Measurements from ENCODE around the gene TBC1D10A.

Gene TBC1D10A

DNA sequence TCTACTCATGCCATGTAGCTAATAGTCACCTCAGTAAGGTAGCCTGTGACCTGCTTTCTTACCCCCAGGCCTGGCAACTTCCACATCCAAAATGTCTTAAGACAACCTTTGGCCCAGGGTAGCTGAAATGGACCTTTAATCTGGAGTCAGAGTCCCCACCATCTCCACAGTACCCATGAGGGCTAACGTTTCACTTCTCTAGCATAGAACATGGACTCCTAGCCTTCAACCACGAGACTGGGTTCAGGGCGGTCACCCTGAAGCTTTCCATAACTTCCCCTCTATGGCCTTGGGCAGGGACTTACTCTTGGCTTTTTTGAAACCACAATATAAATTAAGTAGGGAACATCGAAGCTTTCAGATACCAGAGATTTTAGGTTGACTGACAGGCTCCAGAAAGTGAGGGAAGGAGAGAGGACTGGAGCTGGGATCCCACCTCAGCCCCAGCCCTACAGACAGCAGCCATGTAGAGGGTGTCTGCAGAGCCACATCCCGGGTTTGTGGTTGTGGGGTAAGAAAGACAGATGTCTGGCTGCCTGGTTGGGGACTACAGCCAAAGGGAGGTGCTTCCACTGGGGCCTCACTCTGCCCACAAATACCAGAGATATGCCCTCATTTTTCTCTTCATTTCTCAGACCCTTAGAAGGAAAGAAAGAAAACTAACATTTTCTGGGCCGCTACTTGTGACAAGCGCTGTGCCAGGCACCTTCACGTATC lies 2.6 kb downstream of the TBC1D10A start:
- Histone ChIP-seq H3K36me3 (ENCODE audit: control insufficient read depth in 5 of 5, insufficient read depth in 5 of 5, low read length in 5 of 5) (peaks cover 0 to 17% (median 4%) of the 10 kb centered on the region in 5 donors), H3K4me1 (ENCODE audit: control insufficient read depth in 5 of 5, insufficient read depth in 5 of 5, low read length in 5 of 5) (peaks cover 29 to 71% (median 68%) of the 10 kb centered on the region in 5 donors), H3K9ac (ENCODE audit: low read length in 5 of 5) (peak overlapping the region; percentile 72 to 96 (median 90)), H3K27ac (ENCODE audit: low read depth, low read length) (peak overlapping the region; percentile 99), H3K27me3 (ENCODE audit: control insufficient read depth in 5 of 5, insufficient read depth in 4 of 5, low read length in 5 of 5) (no peaks in the 10 kb centered on the region), H3K4me3 (ENCODE audit: low read depth in 1 of 5, low read length in 5 of 5) (peak overlapping the region; percentile 81 to 87 (median 81)), H3K9me3 (ENCODE audit: control insufficient read depth in 5 of 5, low read length in 5 of 5) (no peaks in the 10 kb centered on the region)

DNA sequence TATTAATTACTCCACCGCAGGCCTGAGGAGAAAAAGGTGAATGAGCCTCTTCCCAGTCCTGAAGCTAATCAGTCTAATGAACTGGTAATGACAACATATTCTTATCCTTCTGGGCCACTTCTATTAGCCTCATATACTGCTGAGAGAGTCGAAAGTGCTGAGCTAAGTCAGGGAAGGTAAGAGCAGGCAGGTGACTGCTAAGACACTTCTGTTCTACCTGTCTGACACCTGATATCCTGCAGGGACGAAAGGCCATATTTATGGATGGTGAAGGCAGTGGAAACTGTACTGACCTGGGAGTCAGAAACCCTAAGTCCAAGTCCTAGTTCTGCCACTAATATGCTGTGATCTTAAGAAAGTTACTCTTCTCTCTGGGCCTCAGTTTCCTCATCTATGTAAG lies 3.5 kb downstream of the TBC1D10A start:
- Histone ChIP-seq H3K36me3 (ENCODE audit: control insufficient read depth in 5 of 5, insufficient read depth in 5 of 5, low read length in 5 of 5) (peaks cover 0 to 21% (median 6%) of the 10 kb centered on the region in 5 donors), H3K9me3 (ENCODE audit: control insufficient read depth in 5 of 5, low read length in 5 of 5) (no peaks in the 10 kb centered on the region), H3K4me1 (ENCODE audit: control insufficient read depth in 5 of 5, insufficient read depth in 5 of 5, low read length in 5 of 5) (peaks cover 29 to 80% (median 77%) of the 10 kb centered on the region in 5 donors), H3K9ac (ENCODE audit: low read length in 5 of 5) (no peak overlapping the region), H3K27ac (ENCODE audit: low read depth, low read length) (peak overlapping the region; percentile 35), H3K27me3 (ENCODE audit: control insufficient read depth in 5 of 5, insufficient read depth in 4 of 5, low read length in 5 of 5) (no peaks in the 10 kb centered on the region), H3K4me3 (ENCODE audit: low read depth in 1 of 5, low read length in 5 of 5) (no peak overlapping the region)

DNA sequence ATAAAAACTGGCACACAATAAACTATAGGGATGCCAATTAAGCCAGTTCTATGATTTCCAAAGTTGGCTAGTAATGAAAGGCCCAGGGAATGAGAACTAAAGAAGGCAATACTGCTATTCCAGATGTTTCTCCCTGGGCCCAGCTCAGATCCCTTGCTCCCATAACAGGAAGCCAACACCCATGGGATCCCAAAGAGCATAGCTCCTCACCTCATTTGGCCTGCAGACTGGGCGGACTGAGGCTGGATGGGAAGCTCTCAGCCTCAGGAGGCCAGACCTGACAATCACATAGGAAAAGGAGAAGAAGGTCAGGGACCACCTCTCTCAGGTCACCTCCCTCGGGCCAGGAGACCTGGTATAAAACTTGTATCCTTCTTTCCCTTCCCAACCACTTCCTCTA lies 5.3 kb downstream of the TBC1D10A start:
- Histone ChIP-seq H3K4me3 (ENCODE audit: low read depth in 1 of 5, low read length in 5 of 5) (peak overlapping the region in 1 of 5 donors; percentile 15), H3K27ac (ENCODE audit: low read depth, low read length) (peak overlapping the region; percentile 74), H3K36me3 (ENCODE audit: control insufficient read depth in 5 of 5, insufficient read depth in 5 of 5, low read length in 5 of 5) (peaks cover 0 to 29% (median 9%) of the 10 kb centered on the region in 5 donors), H3K27me3 (ENCODE audit: control insufficient read depth in 5 of 5, insufficient read depth in 4 of 5, low read length in 5 of 5) (no peaks in the 10 kb centered on the region), H3K4me1 (ENCODE audit: control insufficient read depth in 5 of 5, insufficient read depth in 5 of 5, low read length in 5 of 5) (peaks cover 29 to 94% (median 87%) of the 10 kb centered on the region in 5 donors), H3K9me3 (ENCODE audit: control insufficient read depth in 5 of 5, low read length in 5 of 5) (no peaks in the 10 kb centered on the region), H3K9ac (ENCODE audit: low read length in 5 of 5) (peak overlapping the region in 2 of 5 donors; percentile 1 to 52)

DNA sequence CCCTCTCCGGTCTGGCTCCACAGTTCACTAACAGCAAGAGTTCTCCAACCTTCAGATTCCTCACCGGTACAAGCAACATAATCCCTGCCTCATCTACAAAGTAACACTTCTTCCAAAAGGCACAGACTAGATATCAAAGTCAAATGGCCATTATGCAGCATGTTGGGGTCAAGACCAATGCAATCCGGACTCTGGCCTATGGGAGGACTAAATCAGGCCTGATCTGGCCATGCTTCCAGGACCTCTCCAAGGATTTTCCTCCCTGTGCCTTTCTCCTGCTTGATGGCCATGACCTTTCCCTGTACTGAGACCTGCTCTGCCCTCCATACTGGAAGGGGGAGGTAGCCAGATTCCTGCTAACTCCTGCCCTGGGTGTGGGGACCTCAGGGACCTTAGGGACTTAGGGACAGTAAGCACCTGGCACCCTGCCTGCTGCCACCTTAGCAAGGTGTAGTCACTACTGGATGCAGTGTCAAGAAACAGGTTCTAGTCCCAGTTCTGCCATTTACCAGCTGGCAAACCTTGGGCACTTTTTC lies 6.7 kb downstream of the TBC1D10A start:
- Histone ChIP-seq H3K4me1 (ENCODE audit: control insufficient read depth in 5 of 5, insufficient read depth in 5 of 5, low read length in 5 of 5) (peaks cover 22 to 95% (median 85%) of the 10 kb centered on the region in 5 donors), H3K27me3 (ENCODE audit: control insufficient read depth in 5 of 5, insufficient read depth in 4 of 5, low read length in 5 of 5) (no peaks in the 10 kb centered on the region), H3K4me3 (ENCODE audit: low read depth in 1 of 5, low read length in 5 of 5) (no peak overlapping the region), H3K9me3 (ENCODE audit: control insufficient read depth in 5 of 5, low read length in 5 of 5) (no peaks in the 10 kb centered on the region), H3K36me3 (ENCODE audit: control insufficient read depth in 5 of 5, insufficient read depth in 5 of 5, low read length in 5 of 5) (peaks cover 0 to 34% (median 9%) of the 10 kb centered on the region in 5 donors), H3K27ac (ENCODE audit: low read depth, low read length) (peak overlapping the region; percentile 38), H3K9ac (ENCODE audit: low read length in 5 of 5) (no peak overlapping the region)

DNA sequence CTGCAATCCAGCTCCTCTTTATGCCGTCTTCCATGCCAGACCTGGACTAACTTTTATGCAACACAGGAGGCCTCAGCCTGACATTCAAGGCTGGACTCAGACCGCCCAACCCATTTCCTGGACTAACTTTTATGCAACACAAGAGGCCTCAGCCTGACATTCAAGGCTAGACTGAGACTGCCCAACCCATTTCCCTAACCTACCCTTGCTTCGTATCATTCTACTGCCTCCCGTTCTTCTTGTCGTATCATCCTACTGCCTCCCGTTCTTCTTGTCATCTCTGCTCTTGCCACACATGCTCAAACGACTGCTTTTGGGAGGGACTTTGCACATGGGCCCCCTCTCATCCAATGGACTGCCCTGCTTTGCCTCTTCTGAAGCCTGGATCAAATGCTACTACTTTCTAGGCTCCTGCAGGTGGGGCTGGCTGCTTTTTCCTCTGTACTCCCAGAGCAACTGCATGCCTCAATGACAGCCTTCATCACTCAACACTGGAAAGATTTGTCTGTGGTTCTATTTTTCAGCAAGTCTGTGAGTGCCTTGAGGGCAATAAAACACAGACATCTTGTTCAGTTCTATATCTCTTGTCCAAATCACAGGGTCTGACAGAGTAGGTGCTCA lies 7.8 kb downstream of the TBC1D10A start:
- Histone ChIP-seq H3K9me3 (ENCODE audit: control insufficient read depth in 5 of 5, low read length in 5 of 5) (no peaks in the 10 kb centered on the region), H3K4me3 (ENCODE audit: low read depth in 1 of 5, low read length in 5 of 5) (no peak overlapping the region), H3K36me3 (ENCODE audit: control insufficient read depth in 5 of 5, insufficient read depth in 5 of 5, low read length in 5 of 5) (peaks cover 0 to 36% (median 9%) of the 10 kb centered on the region in 5 donors), H3K4me1 (ENCODE audit: control insufficient read depth in 5 of 5, insufficient read depth in 5 of 5, low read length in 5 of 5) (peaks cover 15 to 93% (median 78%) of the 10 kb centered on the region in 5 donors), H3K27me3 (ENCODE audit: control insufficient read depth in 5 of 5, insufficient read depth in 4 of 5, low read length in 5 of 5) (no peaks in the 10 kb centered on the region), H3K9ac (ENCODE audit: low read length in 5 of 5) (peak overlapping the region in 1 of 5 donors; percentile 4), H3K27ac (ENCODE audit: low read depth, low read length) (no peak overlapping the region)

DNA sequence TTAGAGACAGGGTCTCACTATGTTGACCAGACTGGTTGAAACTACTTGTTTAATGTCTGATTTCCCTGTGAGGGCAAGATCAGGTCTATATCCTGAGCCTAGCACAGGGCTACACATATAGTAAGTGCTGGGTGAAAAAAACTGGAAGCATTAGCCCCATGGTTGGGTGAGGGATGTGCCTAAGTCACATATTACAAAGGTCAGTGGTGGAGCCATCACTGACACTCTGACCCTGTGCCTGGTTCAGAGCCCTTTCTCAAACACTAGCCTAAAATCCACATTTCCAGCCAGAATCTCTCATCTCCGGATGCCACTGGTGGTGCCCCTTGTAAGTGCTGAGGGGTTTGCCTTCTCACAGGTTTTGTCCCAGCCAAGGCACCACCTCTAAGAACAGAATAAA lies 9.0 kb downstream of the TBC1D10A start:
- Histone ChIP-seq H3K4me1 (ENCODE audit: control insufficient read depth in 5 of 5, insufficient read depth in 5 of 5, low read length in 5 of 5) (peaks cover 17 to 93% (median 80%) of the 10 kb centered on the region in 5 donors), H3K27ac (ENCODE audit: low read depth, low read length) (peak overlapping the region; percentile 51), H3K36me3 (ENCODE audit: control insufficient read depth in 5 of 5, insufficient read depth in 5 of 5, low read length in 5 of 5) (peaks cover 0 to 36% (median 9%) of the 10 kb centered on the region in 5 donors), H3K27me3 (ENCODE audit: control insufficient read depth in 5 of 5, insufficient read depth in 4 of 5, low read length in 5 of 5) (no peaks in the 10 kb centered on the region), H3K9ac (ENCODE audit: low read length in 5 of 5) (peak overlapping the region in 2 of 5 donors; percentile 39 to 47), H3K9me3 (ENCODE audit: control insufficient read depth in 5 of 5, low read length in 5 of 5) (no peaks in the 10 kb centered on the region), H3K4me3 (ENCODE audit: low read depth in 1 of 5, low read length in 5 of 5) (no peak overlapping the region)

DNA sequence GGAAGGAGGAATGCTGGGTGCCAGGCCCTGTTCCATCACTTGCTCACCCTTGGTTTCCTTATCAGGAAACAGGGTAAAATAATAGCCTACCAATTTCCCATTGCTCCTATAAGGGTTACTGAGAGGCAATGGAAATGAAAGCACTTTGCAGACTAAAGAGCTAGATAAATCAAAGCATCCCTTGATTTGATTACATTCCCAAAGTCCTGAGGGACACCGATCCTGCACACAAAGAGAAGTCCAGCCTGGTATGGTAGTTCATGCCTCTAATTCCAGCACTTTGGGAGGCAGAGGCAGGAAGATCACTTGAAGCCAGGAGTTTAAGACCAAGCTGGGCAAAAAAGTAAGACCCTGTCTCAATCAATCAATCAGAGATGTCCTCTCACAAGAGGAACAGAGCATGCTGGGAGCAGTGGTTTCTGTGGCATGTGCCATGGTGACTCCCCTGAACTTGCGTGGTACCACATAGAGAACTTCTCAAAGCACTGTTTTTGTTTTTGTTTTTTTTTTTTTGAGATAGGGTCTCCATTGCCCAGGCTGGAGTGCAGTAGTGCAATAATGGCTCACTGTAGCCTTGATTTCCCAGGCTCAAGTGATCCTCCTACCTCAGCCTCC lies 10.7 kb downstream of the TBC1D10A start:
- Histone ChIP-seq H3K9me3 (ENCODE audit: control insufficient read depth in 5 of 5, low read length in 5 of 5) (no peaks in the 10 kb centered on the region), H3K9ac (ENCODE audit: low read length in 5 of 5) (peak overlapping the region in 1 of 5 donors; percentile 14), H3K27ac (ENCODE audit: low read depth, low read length) (peak overlapping the region; percentile 51), H3K4me3 (ENCODE audit: low read depth in 1 of 5, low read length in 5 of 5) (no peak overlapping the region), H3K27me3 (ENCODE audit: control insufficient read depth in 5 of 5, insufficient read depth in 4 of 5, low read length in 5 of 5) (no peaks in the 10 kb centered on the region), H3K36me3 (ENCODE audit: control insufficient read depth in 5 of 5, insufficient read depth in 5 of 5, low read length in 5 of 5) (peaks cover 0 to 36% (median 9%) of the 10 kb centered on the region in 5 donors), H3K4me1 (ENCODE audit: control insufficient read depth in 5 of 5, insufficient read depth in 5 of 5, low read length in 5 of 5) (peaks cover 16 to 94% (median 83%) of the 10 kb centered on the region in 5 donors)

DNA sequence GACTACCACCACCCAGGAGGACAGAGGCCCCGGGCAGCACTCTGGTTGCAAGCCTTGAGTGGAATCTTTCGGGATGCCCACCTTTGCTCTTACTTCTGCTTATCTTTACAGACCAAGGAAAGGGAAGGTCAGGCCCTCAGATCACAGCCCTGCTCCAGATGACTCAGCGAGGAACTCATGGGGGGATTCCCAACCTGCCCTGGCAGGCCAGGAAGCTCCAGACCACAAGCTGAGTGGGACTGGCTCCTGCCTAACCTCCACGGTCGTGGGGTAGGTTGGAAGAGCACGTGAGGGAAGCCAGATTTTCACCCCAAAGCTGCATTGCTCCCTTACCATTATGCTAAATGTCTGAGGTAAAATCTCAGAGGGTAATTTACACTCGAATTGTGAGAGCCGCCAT lies 11.8 kb downstream of the TBC1D10A start:
- Histone ChIP-seq H3K9ac (ENCODE audit: low read length in 5 of 5) (no peak overlapping the region), H3K9me3 (ENCODE audit: control insufficient read depth in 5 of 5, low read length in 5 of 5) (no peaks in the 10 kb centered on the region), H3K27me3 (ENCODE audit: control insufficient read depth in 5 of 5, insufficient read depth in 4 of 5, low read length in 5 of 5) (no peaks in the 10 kb centered on the region), H3K27ac (ENCODE audit: low read depth, low read length) (peak overlapping the region; percentile 51), H3K4me3 (ENCODE audit: low read depth in 1 of 5, low read length in 5 of 5) (no peak overlapping the region), H3K4me1 (ENCODE audit: control insufficient read depth in 5 of 5, insufficient read depth in 5 of 5, low read length in 5 of 5) (peaks cover 21 to 94% (median 83%) of the 10 kb centered on the region in 5 donors), H3K36me3 (ENCODE audit: control insufficient read depth in 5 of 5, insufficient read depth in 5 of 5, low read length in 5 of 5) (peaks cover 0 to 27% (median 6%) of the 10 kb centered on the region in 5 donors)

DNA sequence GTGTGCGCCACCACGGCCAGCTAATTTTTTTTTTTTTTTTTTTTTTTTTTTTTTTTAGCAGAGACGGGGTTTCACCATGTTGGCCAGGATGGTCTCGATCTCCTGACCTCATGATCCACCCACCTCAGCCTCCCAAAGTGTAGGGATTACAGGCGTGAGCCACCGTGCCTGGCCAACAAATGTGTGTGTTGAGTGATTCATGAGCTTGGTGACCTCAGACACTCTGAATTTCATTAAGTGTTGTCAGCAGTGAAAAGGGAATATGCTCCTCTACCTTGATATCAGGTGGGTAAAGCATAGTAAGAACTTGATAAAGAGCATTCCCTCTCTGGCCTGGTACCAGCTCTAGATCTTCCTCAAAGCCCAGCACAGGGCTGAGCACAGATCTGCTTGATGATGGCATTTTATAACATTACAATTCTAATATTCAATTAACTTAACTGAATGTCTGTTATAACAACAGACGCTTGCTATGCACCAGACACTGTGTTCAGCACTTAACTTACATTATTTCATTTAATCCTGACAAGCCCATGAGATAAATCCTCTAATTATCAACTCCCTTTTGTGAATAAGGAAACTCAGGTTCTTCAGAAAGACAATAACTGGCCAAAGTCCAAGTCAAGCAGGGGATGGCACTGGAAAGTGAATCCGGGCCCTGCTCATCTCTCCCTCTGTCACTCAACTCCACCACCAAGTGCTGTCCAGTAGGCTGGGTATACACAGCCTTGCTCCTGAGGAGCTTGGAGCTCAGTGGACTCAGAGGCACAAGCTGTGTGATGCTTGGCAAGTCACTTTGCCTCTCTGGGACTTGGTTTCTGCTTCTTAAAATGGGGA lies 13.0 kb downstream of the TBC1D10A start:
- Histone ChIP-seq H3K36me3 (ENCODE audit: control insufficient read depth in 5 of 5, insufficient read depth in 5 of 5, low read length in 5 of 5) (peaks cover 0 to 15% (median 5%) of the 10 kb centered on the region in 5 donors), H3K27ac (ENCODE audit: low read depth, low read length) (peak overlapping the region; percentile 93), H3K4me3 (ENCODE audit: low read depth in 1 of 5, low read length in 5 of 5) (no peak overlapping the region), H3K9ac (ENCODE audit: low read length in 5 of 5) (peak overlapping the region in 1 of 5 donors; percentile 29), H3K4me1 (ENCODE audit: control insufficient read depth in 5 of 5, insufficient read depth in 5 of 5, low read length in 5 of 5) (peaks cover 26 to 94% (median 83%) of the 10 kb centered on the region in 5 donors), H3K27me3 (ENCODE audit: control insufficient read depth in 5 of 5, insufficient read depth in 4 of 5, low read length in 5 of 5) (no peaks in the 10 kb centered on the region), H3K9me3 (ENCODE audit: control insufficient read depth in 5 of 5, low read length in 5 of 5) (no peaks in the 10 kb centered on the region)

Data from subcutaneous abdominal adipose tissue (tissue), 5 donors.